Measurements from ENCODE around the gene CDH4.

The CDH4 gene

DNA sequence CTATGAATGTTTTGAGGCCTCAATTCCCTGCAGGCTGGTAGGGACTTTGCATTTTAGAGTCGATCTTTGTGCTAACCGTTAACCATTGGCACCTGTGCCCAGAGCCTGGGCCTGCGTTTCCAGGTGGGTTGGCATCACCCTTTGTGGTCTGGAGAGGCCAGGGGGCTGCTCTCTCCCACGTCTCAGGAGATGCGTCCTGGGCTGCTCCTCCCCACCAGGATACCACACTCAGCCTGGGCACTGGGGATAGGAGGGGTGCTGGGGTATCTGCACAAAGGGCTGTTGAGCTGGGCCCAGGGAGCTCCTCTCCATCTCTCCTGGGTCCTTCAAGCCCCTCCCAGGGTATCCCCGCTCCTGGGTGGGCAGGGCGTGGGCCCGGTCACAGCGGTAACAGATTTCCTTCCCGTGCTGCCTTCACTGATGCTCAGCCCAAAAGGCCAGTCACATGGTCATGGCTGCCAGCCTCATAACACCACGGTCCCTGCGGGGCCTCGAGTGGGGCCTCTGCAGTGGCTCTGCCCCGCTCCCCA is 547.4 kb downstream of the CDH4 start:
- DNase-seq = no peak
- in situ Hi-C loops (cut with HindIII; ENCODE audit: low pct_ligation_motif_present, low pct_unique_long_range_greater_than_20kb, low sequenced_read_pairs) = no loop called here

DNA sequence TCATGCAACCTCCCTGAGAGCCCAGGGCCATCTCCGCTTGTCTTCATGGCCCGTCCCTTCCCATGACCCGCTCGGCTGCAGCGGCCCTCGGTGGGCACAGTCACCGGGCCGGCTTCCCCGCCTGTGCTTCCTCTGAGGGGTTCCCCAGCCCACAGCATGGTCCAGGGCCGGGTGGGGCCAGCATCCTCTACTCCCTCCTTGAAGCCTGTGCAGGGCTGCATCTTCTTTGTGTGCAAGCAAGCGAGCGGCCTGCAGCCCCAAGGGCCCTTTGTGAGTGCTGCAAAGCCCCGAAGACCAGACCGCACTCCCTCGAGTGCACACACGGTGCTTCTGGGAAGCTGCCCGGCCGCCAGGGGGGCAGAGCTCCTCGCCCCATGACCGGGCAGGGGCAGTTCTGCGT is 547.9 kb downstream of the CDH4 start:
- DNase-seq = no peak
- in situ Hi-C loops (cut with HindIII; ENCODE audit: low pct_ligation_motif_present, low pct_unique_long_range_greater_than_20kb, low sequenced_read_pairs) = no loop called here

DNA sequence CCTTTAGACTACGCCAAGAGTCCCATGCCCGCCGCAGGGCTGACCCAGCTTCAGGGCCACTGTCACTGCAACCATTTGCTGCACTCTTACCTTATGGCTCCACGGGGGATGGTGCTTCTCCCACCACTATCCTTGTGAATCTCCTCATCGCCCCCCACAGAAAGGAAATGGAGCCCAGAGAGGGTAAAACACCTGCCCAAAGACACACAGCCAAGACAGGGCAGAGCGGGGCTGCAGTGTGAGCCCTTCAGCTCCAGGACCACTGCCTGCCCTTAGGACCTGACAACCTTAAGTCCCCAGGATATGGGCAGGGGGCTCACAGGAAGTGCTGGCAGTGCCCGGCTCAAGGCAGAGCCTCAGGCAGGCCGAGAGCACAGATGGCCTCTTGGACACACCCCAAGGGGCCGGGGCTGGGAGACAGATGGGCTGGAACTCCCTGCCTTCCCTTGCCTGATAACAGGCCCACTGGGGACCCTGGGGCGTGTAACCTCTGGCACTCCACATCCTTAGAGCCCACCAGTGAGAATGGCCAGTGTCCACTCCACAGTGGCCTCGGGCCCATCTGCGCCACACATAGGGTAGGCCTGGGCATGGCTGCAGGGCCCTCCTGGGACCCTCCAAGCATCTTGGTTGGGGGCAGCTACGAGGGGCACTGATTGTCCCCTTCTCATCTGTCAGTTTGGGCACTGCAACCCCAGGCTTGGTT is 548.5 kb downstream of the CDH4 start:
- no peak for DNase-seq
- in situ Hi-C loops (cut with HindIII; ENCODE audit: low pct_ligation_motif_present, low pct_unique_long_range_greater_than_20kb, low sequenced_read_pairs) = no loop called here

DNA sequence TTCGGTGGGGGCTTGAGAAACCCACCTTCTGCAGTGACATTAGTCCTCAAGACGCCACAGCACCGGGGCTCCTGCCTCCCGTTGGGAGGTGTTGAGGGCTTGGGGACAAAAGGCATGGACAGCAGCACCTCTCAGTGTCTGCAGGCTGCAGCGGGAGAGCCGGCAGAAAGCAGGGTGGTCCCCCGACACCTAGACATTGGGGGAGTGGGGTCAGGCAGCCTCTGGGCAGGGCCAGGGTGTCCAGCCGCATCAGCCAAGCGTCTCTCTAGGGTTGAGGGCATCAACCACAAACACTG is 549.0 kb downstream of the CDH4 start:
- no peak for DNase-seq
- in situ Hi-C loops (cut with HindIII; ENCODE audit: low pct_ligation_motif_present, low pct_unique_long_range_greater_than_20kb, low sequenced_read_pairs) = no loop called here

DNA sequence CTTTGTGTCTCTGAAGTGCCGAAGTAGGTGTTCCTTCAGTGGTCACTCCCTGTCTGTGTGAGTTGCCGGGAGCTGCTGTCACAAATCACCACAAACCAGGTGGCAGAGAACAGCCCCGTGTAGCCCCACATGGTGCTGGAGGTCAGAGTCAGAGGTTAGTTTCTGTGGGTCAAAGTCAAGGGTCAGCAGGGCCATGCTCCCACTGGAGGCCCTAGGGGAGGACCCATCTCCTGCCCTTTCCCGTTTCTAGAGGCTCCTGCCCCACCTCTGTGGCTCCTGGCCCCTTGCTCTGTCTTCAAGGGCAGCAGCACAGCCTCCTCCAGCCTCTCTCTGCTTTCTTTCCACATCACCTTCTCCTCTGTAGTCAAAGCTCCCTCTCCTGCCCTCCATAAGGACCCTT is 549.4 kb downstream of the CDH4 start:
- in situ Hi-C loops (cut with HindIII; ENCODE audit: low pct_ligation_motif_present, low pct_unique_long_range_greater_than_20kb, low sequenced_read_pairs) = no loop called here
- DNase-seq = no peak

DNA sequence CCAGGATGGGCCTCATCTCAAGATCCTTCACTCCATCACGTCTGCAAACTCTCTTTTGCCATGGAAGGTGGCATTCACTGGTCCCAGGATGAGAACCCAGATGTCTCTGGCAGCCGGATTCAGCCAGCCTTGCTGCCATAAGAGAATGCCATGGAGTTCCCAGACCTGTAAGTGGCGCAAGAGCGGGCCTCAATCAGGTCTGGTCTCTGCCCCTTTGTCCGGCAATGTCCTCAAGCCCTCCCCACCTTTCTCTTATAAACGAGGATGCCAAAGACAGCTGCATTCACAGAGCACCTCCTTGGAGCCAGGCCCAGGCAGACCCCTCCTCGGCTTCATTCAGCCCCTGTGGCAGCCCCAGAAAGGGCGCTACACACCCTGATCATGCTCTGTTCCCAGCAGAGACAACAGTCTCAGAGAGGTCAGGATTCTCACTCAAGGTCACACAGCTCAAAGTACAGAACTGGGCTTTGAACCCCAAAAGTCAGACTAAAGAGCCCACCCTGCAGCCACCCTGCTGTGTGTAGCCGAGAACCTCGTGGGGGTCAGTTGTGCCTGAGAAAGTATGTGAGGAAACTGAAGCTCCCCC is 549.9 kb downstream of the CDH4 start:
- no peak for DNase-seq
- in situ Hi-C loops (cut with HindIII; ENCODE audit: low pct_ligation_motif_present, low pct_unique_long_range_greater_than_20kb, low sequenced_read_pairs) = no loop called here

DNA sequence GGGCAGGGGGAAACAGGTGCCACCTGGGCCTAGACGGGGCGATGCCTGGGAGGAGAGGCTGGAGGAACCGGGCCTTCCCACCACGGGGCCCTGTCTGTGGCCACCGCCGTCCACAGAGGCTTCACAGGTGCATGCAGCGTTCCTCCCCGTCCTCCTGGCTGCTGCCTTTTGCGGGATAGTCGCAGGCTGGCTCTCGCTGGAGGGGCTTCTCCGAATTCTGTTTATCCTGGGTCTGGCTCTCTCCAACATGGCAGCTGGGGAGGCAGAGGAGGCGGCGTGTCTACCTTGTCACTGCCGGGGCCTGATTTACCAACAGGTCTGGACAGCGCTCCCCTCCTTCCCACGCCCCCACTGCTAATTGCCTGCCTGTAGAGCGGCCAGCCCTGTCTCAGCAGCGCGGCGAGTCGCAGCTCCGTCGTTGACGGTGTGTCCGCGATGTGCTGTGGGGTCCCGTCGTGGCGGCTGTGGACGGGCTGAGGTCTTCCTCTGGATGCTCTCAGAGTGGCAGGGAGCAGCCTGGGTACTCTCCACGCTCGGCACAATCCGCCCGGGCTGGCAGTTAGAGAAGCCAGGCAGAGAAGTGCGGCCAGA is 550.8 kb downstream of the CDH4 start:
- in situ Hi-C loops (cut with HindIII; ENCODE audit: low pct_ligation_motif_present, low pct_unique_long_range_greater_than_20kb, low sequenced_read_pairs) = no loop called here
- no peak for DNase-seq

DNA sequence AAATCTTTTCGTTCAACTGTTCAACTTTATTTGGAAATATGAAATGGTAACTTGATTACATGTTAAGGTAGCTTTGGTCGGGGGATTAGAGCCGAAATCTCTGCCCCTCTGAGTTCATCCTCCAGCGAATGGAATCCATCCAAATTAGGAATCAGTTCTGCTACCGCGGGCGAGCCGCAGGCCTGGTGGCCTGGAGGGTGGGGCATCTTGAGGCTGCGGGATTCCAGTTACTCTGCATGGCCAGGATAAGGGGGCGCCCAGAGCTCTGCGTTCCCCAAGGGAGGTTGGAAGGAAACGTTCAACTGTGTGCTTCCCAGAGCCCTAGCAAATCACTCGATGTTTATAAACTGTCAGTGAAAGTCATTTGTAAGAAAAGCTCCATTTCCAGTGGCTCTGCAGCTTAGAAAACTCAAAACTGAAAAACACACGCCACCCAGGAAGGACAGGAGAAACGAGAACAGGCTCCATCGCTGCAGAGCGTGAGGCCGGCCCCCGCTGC is 551.4 kb downstream of the CDH4 start:
- DNase-seq = no peak
- in situ Hi-C loops (cut with HindIII; ENCODE audit: low pct_ligation_motif_present, low pct_unique_long_range_greater_than_20kb, low sequenced_read_pairs) = no loop called here

DNA sequence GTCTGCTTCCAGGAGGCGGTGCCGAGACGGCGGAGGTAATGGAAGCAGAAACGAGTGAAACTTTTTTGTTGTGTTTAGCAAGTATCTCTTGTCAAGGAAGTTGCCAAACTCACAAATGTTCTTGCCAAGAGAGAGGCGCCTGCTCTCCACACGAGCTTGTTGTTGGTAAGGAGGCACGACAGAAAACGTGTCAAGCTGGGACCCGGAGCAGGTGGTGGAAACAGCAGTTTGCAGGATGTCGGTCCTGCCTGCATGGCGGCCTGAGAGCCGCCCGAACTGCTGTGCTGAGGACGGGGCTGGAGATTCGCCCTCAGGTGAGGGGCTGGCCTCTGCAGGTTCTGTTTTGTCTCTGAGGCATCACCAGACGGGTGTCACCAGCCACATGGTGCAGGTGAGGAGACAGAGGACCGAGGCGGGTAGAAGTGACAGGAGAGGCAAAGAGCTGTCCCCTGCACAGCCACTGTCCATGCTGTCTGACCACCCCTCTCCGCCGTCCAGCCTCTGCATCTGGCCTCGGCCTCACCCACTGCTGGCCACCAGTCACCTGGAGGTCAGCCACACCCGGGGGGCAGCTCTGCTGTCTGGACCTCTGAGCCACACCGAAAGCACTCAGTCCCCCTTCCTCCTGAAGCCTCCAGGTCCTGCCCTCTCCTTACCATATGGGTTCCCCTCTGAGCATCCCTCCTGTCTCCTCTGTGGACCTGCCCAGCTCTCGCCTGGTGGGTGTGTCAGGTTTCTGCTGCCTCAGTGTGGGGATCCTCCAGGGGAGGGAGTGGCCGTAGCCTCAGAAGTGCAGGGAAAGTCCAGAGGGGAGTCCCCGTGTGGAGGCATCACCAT is 552.1 kb downstream of the CDH4 start:
- no peak for DNase-seq
- in situ Hi-C loops (cut with HindIII; ENCODE audit: low pct_ligation_motif_present, low pct_unique_long_range_greater_than_20kb, low sequenced_read_pairs) = no loop called here

DNA sequence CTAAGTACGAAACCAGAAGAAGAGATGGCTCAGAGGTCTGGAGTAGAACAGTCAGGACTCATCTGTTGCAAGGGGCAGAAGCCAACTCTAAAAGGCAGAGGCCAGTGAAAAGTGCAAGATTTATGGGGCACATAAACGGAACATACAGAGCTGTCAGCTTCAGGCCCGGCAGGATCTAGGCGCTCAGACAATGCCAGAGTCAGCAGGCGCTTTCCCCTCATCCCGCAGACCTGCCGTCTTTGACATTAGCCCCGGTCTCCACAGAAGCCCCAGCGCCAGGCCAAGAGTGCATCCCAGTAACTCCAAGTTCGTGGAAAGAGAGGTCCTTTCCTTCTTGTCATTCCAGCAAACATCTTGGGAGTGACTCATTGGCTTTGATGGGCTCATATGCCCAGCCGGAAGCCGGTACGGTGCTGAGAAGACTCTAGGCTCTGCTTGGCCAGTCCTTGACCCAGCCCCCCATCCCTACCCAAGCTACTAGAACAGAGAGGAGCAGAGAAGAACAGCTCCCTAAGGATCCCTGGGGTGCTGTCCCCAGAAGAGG is 552.8 kb downstream of the CDH4 start:
- DNase-seq = no peak
- in situ Hi-C loops (cut with HindIII; ENCODE audit: low pct_ligation_motif_present, low pct_unique_long_range_greater_than_20kb, low sequenced_read_pairs) = no loop called here

DNA sequence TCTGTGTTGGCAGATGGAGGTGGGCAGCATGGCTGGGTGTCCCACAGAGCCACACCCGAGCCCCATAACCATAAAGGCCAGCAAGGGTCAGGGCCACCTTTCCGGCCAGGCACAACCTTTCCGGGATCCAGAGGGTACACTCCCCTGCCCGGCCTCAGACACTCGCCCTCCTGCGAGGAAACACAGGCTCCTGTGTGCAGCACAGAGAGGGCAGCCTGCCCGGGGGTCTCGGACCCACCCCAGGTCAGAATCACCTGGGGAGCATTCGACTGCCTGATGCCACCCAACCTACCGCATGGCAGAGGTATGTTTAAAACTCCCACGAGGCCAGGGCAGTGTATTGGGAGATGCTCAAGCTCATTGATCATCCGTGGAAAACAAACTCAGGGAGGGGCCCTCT is 553.3 kb downstream of the CDH4 start:
- DNase-seq = no peak
- in situ Hi-C loops (cut with HindIII; ENCODE audit: low pct_ligation_motif_present, low pct_unique_long_range_greater_than_20kb, low sequenced_read_pairs) = no loop called here

DNA sequence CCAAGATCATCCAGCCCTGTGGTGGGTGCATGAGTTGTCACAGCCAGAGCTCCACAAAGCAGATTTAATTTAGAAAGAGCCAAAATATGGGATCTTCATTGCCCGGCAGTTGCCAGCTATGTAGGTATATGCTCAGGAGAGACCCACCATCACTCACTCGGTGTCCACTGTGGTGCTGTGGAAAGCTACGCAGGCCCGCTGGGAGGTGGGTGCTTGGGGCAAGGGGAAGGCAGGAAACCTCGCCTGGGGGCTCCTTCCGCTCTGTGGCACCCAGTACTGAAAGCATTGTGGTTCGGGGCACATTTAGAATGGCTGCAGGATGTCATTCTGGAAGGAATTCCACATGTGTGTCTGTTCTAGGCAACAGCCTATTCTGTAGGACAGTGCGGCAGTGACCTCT is 553.7 kb downstream of the CDH4 start:
- no peak for DNase-seq

DNA sequence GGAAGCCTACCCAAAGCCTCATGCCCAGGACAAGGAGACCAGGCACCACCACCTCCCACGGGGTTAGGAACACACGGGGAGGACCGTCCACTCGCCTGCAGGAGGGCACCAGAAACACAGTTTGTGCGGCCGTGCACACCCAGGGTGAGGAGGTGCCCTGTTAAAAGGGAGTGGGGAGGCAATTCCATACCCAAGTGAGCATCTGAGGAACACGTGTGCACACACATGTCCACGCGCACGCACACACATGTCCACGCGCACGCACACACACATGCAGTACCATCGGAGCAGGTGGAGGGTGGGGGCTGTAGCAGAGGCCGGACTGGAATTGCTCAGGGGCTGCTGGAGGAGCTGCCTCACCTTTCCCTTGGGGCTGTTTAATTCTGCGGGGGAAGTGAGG is 554.3 kb downstream of the CDH4 start:
- no peak for DNase-seq
- in situ Hi-C loops (cut with HindIII; ENCODE audit: low pct_ligation_motif_present, low pct_unique_long_range_greater_than_20kb, low sequenced_read_pairs) = no loop called here

More for the DNA sequence above, 553.7 kb downstream of the CDH4 start:
- in situ Hi-C loops (cut with HindIII; ENCODE audit: low pct_ligation_motif_present, low pct_unique_long_range_greater_than_20kb, low sequenced_read_pairs) = no loop called here

DNA sequence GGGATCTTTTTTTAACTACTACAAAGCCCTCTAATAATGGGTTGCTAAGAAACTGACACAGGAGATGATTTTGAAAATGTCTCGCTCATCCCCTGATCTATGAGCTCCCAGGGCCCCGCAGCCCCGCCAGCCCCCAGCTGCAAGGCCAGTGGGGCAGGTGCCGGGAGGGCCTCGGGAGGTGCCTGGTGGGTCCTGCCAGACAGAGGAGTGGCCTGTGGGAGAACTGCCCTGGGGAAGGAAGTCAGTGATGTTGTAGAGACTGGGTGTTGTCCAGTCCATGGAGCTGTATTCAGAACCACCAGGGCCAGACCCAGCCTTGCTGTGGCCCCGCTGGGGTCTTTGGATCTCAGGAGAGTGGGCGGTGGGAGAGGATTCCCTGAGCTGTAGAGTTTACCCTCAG is 554.9 kb downstream of the CDH4 start:
- DNase-seq = no peak
- in situ Hi-C loops (cut with HindIII; ENCODE audit: low pct_ligation_motif_present, low pct_unique_long_range_greater_than_20kb, low sequenced_read_pairs) = no loop called here

DNA sequence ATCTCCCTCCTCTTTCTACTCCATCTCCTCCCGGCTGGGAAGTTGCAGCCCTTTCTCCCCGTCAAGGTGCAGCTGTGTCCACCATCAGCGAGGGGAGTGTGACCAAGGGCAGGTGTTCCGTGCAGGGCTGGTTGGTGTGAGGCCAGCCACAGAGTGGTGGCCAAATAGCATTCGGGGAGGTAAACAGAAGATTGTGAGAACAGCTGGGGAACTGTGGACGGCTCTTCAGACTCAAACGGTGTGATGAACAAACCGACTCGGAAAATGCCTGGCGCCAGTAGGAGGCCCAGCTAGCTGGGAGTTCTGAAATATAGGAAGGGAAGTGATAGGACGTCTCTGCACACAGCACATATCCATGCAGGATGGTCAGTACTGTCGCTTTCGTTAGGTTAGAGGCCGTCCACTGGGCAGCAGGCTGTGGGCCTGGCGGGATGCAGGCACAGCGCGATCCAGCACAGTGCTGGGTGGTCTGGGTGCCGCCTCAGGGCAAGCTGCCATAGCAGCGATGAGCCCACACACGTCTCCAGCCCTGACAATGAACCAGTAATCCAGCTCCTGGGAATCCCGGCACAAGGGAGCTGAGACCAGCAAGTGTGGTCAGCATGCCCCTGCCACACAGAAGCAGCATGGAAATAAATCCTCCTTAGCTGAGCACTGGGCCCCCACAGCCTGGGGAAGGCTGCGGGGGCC is 555.6 kb downstream of the CDH4 start:
- in situ Hi-C loops (cut with HindIII; ENCODE audit: low pct_ligation_motif_present, low pct_unique_long_range_greater_than_20kb, low sequenced_read_pairs) = no loop called here
- no peak for DNase-seq

DNA sequence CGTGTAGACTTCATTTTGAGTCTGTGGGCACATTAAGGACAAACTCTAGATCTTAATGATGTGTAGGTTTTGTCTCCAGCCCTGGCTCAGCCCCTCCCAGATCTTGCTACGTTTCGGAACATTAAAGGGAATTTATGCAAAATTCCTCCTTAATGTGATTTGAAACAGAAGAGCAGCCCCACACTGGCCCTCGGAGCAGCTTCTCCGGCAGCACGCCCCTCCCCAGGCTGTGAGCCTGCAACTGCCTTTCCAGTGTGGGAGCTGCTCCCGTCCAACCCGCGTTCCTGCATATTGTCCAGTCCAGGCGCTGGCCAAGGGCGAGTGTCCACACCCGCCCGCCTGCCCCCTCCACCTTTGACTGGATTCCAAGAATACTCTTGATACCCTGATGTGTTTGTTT is 556.4 kb downstream of the CDH4 start:
- in situ Hi-C loops (cut with HindIII; ENCODE audit: low pct_ligation_motif_present, low pct_unique_long_range_greater_than_20kb, low sequenced_read_pairs) = no loop called here
- DNase-seq = no peak

DNA sequence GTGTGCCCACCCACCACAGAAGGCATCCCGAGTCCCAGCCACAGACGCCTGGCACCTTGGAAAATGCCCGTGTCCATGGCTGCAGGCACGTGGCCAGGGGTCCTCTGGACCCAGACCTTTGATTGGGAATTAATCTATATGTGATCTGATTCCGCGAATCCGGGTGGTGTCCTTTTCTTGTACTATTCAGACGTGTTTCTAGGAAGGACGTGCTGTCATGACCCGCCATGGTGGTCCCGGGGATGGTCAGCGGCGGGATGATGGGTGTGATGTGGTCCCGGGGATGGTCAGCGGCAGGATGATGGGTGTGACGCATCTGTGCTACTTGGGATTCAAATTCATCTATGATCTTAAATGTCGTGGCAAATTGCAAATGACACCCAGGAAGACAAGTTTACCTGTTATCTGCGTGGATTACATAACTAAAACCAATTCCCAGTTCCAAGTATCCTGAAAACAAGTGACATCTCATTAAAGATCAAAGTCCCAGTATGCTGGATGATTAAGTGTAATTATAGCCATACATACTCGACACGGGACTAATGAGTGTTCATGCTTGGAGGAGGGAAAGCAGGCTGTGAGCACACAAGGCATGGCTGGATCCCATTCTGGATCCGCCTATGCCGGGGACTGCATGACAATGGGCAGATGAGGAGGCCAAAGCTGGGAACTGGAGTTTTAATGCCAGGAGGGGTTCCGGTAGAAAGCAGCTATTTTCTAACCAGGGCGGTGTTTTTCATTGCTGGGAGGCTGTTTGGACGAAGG is 557.1 kb downstream of the CDH4 start:
- no peak for DNase-seq
- in situ Hi-C loops (cut with HindIII; ENCODE audit: low pct_ligation_motif_present, low pct_unique_long_range_greater_than_20kb, low sequenced_read_pairs) = no loop called here

Data from ACHN (cell line).